Ramos (cell line): Measurements from ENCODE around the gene PRM2.

Experiments used
- in situ Hi-C: fragments of 300-500 bp; cut with MboI; formaldehyde crosslinking; loops from one replicate; pipeline ENCODE4 v1.14.3; 2022; ENCODE audit warnings: low sequenced_read_pairs; ENCODE audit not compliant: unreplicated experiment

The PRM2 gene

DNA sequence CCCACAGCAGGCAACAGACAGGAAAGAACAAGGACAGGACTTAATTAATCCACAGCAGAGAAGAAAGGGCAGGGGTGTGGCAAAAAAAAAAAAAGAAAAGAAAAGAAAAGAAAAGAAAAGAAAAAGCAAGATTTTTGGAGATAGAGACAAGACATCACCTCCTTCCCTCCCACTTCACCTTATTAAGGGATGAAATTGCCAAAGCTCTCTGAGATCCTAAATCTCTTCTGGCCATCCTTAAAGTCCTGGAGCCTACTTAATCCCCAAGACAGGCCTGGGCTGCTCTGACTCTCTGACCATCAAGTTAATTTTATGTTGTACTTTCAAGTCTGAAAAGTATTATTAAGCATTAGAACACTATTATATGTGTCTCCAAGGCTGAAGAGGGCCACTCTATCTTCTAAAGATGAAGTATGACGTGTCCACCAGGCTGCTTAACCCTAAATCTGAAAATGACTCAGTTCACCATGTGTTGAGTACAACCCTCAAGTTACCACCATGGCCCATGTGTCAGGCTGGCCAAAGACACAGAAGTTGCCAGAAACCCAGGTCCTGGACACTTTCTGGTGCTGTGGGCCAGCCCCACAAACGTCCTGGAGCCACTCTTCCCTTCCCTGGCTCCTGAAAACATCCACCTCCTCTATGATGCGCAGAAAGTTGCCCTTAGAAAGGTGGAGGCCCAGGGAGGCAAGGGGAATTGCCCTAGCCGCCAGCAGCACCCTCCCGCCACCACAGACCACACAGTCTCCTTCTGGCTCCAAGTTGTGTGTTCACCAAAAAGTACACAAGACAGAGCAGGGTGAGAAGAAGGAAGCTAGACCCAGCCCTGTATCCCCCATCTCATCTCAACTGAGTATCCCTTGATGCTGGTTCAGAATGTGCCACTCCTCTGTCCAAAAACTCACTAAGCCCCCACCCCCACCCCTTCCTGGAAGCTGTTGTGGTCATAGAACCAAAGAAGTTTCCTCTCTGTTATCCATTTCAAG is 23.0 kb downstream of the PRM2 start:
- in situ Hi-C loops: no loop called here

- in situ Hi-C loops: no loop called here
Observed at GRCh38 chr16:11252482-11252931, 23.8 kb downstream of the PRM2 start.

- in situ Hi-C loops: no loop called here
Observed at GRCh38 chr16:11251525-11252481, 24.5 kb downstream of the PRM2 start.

DNA sequence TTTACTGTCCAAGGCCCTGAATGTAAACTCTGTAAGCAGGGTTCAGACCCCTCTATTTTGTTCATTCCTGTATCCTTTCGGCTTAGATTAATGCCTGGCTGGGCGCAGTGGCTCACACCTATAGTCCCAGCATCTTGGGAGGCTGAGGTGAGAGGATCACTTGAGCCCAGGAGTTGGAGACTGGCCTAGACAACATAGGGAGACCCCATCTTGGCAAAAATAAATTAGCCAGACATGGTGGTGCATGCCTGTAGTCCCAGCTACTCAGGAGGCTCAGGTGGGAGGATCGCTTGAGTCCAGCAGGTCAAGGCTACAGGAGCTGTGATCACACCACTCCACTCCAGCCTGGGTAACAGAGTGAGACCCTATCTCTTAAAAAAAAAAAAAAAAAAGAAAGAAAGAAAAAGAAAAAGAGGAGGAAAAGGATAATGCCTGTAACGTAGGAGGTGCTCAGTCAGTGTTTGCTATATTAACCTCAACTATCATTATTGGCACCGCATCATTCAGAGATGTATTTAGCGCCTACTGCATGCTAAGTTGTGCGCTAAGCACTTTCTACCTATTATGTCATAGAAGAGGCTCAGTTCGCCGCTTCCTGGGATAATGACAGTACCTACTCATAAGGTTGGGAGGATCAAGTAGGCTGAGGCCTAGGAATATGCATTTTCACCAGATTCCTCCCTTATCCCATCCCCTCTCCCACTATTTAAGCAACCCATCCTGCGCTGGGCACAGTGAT is 25.3 kb downstream of the PRM2 start:
- in situ Hi-C loops: no loop called here

- in situ Hi-C loops: no loop called here
Observed at GRCh38 chr16:11250091-11250785, 26.0 kb downstream of the PRM2 start.

DNA sequence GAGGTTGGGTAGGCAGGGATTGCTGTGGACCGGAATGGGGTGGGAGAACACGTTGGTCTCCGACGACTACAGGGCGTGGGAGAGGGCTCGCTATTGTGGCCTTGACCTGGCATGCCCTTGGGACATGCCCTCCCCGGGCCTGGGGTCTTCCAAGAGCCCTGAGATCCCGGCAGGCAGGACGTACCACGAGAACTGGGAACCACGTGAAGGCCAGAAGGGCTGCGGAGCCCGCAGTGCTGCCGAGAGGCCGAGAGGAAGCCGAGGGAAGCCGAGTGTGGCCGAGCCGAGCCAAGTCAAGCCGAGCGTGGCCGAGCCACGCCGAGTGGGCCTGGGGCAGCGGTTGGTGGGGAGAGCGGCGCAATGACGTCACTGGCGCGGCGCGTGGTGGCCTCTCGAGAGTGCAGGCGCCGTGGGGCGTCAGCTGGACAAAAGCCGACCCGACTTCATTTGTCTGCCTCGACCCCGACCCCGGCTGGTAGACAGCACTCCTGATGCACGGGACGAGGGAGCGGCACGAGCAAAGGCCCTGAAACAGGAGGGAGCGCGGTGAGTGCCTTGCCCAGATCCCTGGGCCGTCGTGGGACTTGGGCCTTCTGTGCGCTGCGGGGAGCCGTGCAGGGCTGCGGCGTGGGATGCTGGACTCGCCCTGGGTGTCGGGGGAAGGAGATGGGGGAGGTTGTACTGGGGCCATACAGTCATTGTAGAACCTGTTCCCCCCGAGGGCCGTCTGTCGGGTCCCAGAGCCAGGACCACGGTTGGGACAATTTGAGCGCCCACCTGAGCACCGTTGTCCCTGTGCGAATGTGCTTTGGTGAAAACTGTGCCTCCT is 26.8 kb downstream of the PRM2 start:
- in situ Hi-C loops: no loop called here

- in situ Hi-C loops: no loop called here
Observed at GRCh38 chr16:11248133-11248532, 28.1 kb downstream of the PRM2 start.

GRCh38 chr16:11245988-11246387 is 30.3 kb downstream of the PRM2 start:
- in situ Hi-C loops: no loop called here

- in situ Hi-C loops: no loop called here
Observed at GRCh38 chr16:11245222-11245737, 31.0 kb downstream of the PRM2 start.

GRCh38 chr16:11242658-11243057 is 33.6 kb downstream of the PRM2 start:
- in situ Hi-C loops: no loop called here

- in situ Hi-C loops: no loop called here
Observed at GRCh38 chr16:11241480-11242204, 34.6 kb downstream of the PRM2 start.

- in situ Hi-C loops: no loop called here
Observed at GRCh38 chr16:11240636-11241473, 35.4 kb downstream of the PRM2 start.

- in situ Hi-C loops: no loop called here
Observed at GRCh38 chr16:11239644-11240632, 36.3 kb downstream of the PRM2 start.

- in situ Hi-C loops: no loop called here
Observed at GRCh38 chr16:11238272-11239202, 37.7 kb downstream of the PRM2 start.
